Fibroblast of skin of abdomen (primary cell): Measurements from ENCODE around the gene DHX40. TPM values are rescaled to one million over a fixed set of nuclear protein-coding genes. Genes with fewer than 3 reads are reported as not detected.
A peak's percentile ranks its signal among the peaks of the same experiment; 100 is the strongest.
"Not testable (repeated sequence)": the region's sequence is repeated elsewhere in the genome, so short reads cannot be mapped to it uniquely, and the experiment has no call there.

Experiments
- DNase-seq: peaks from one replicate; pipeline ENCODE4 v3.0.0-alpha.2; 2013
- polyA plus RNA-seq, 2 experiments: library from polyadenylated mRNA; unstranded; fragments of 120-200 nt; gene quantifications; one replicate each; pipeline ENCODE4 v1.2.1, GENCODE V29; 2013; ENCODE audit not compliant: insufficient read length in 2 of 2

Gene DHX40
- polyA plus RNA-seq (2013, experiment 1 of 2; ENCODE audit: insufficient read length) = 27.3 TPM
- polyA plus RNA-seq (2013, experiment 2 of 2; ENCODE audit: insufficient read length) = 26.1 TPM

- peak; percentile 96 for DNase-seq
These were observed at the start of gene DHX40 for GRCh38 chr17:59565171-59565958. Gene DHX40, plus strand, starts transcription at chr17:59565610. Its CDS starts 62 bp downstream, at chr17:59565672.

- no peak for DNase-seq
These were observed 49.0 kb upstream of the DHX40 start for GRCh38 chr17:59516451-59516850.

DNA sequence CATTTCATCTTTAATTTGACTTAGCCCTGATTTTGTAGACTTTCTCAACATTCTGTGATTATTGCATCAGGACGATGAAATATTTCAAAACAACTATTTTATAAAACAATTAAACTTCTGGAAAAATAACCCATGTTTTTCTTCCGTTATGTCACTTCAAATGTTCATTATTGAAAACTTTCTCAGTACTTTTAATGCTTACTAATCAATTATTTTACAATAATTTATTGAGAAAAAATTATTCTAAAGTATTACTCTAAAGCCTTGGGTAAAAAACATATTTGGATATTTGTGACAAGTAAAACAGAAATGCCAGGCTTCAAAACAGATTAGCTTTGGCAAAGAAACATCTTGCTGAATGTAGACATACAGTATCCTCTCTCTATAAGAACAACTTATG is 46.3 kb upstream of the DHX40 start:
- no peak for DNase-seq

DNA sequence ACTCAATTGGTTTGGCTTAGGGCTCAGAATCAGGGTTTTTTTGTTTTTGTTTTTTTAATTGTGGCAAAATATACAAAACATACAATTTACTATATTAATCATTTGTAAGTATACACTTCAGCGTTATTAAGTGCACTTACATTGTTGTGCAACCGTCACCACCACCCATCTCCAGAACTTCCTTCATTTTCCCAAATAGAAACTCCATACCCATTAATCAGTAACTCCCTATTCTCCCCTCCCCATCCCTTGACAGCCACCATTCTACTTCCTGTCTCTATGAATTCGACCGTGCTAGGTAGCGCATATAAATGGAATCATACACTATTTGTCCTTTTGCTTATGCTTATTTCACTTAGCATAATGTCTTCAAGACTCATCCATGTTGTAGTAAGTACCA is 45.2 kb upstream of the DHX40 start:
- no peak for DNase-seq

- peak; percentile 56 for DNase-seq
These were observed 43.8 kb upstream of the DHX40 start for GRCh38 chr17:59521465-59522126.

GRCh38 chr17:59524930-59525329 is 40.5 kb upstream of the DHX40 start:
- not testable (repeated sequence) for DNase-seq

GRCh38 chr17:59525668-59526067 is 39.7 kb upstream of the DHX40 start:
- no peak for DNase-seq

- no peak for DNase-seq
These were observed 39.0 kb upstream of the DHX40 start for GRCh38 chr17:59526451-59526850.

GRCh38 chr17:59527325-59527917 is 38.0 kb upstream of the DHX40 start:
- DNase-seq = no peak

- no peak for DNase-seq
These were observed 37.5 kb upstream of the DHX40 start for GRCh38 chr17:59527931-59528330.

DNA sequence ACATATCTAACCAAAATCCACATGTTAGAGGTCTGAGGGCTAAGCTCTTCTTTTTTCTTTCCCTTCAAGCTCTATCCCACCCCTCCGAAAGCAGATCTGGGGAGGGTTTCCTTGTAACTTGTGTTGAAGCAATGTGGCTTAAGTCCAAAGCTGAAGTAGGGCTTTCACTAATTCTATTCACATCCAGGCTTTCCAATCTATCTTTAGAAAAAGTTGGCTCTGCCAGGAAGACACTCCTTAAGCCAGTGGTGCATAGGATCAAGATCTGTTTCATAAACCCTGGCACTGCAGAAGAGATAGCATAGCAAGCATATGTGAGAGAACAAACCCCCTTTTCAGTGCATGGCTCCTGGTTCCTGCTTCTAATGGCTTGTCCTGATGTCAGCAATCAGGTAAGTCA is 34.9 kb upstream of the DHX40 start:
- DNase-seq = no peak

DNA sequence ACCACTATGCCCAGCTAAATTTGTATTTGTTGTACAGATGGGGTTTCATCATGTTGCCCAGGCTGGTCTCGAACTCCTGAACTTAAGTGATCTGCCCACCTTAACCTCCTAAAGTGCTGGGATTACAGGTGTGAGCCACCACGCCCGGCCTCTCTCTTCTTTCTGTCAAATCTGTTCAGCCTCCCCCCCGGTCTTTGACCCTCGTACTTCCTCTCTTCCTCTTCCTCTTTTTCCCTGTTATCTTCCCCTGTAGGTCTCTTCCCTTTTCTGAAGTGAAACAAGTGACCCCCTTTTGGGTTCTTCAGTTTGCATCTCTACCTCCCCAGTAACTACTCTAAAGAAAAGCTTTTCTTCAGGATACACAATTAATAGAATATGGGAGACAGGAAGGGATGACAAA is 31.7 kb upstream of the DHX40 start:
- no peak for DNase-seq

DNA sequence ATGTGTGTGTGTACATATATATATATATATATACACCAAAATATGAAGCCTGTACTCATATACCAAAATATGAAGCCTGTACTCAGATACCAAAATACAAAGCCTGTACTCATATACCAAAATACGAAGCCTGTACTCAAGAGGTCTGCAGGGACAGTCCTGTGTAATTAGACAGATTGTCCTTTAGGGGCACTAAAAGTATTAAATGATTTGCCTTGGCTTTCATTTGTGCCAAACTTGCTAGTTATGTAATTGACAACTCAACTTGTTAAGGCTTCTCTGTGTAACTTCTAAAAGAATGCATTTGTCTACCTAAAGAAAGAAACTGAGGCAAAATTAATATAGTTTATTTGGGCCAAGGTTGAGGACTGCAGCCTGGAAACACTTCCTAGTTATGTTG is 30.8 kb upstream of the DHX40 start:
- no peak for DNase-seq

- no peak for DNase-seq
These were observed 27.1 kb upstream of the DHX40 start for GRCh38 chr17:59538195-59538909.

DNA sequence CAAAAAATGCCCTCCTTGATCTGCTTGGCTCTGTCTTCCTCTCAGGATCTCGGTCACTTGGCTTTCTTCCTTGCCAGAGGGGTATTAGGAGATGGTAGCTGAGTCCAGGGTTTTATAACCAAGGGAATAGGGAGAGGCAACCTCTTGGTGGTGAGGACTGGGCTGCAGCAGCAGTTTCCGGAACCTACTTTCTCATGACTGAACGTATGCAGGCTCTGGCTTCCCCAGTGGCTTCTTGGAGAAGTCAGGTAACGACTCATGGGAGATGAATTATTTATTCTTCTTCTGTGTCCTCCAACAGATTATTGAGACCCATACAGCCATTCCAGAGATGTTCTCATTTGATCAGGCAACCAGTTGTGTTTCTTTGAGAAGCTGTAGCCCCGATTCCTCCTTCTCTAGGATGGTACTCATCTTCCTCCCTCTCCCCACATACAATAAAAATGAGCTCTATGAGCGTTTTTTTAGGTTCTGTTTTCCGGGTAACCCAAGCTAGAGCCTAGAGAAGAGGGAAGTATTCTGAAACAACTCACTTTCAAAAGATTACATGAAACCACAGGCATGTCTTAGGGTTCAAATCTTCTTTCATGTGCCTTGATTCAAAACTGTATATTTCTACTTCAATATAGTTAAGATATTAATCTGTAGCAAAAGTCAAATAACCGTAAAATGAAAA is 22.3 kb upstream of the DHX40 start:
- DNase-seq = no peak

- DNase-seq = no peak
These were observed 19.5 kb upstream of the DHX40 start for GRCh38 chr17:59545942-59546341.

- peak; percentile 12 for DNase-seq
These were observed 18.1 kb upstream of the DHX40 start for GRCh38 chr17:59547131-59547915.

DNA sequence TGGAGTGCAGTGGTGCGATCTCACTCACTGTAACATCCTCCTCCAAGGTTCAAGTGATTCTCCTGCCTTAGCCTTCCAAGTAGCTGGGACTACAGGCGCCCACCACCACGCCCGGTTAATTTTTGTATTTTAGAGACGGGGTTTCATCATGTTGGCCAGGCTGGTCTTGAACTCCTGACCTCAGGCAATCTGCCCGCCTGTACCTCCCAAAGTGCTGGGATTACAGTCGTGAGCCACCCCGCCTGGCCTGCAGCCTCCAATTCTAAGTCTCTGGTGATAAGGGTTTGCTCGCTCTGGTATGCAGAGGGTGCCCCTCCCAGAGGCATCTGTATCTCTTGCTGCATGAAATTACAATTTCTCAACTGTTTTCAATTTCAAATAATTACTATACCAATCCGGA is 16.4 kb upstream of the DHX40 start:
- DNase-seq = not testable (repeated sequence)

DNA sequence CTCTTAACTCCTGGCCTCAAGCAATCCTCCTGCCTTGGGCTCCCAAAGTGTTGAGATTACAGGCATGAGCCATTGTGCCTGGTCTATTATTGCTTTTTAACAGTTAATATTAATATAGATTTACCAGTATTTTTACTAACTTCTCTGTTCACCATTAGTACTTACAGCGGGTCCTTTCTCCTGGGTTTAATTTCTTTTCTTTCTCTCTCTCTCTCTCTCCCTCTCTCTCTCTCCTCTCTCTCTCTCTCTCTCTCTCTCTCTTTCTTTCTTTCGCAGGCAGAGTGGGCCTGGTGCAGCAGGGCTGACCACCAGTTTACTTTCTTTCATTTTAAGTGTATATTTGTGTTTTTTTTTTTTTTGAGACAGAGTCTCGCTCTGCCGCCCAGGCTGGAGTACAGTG is 14.7 kb upstream of the DHX40 start:
- DNase-seq = no peak

GRCh38 chr17:59558039-59558438 is 7.4 kb upstream of the DHX40 start:
- no peak for DNase-seq

DNA sequence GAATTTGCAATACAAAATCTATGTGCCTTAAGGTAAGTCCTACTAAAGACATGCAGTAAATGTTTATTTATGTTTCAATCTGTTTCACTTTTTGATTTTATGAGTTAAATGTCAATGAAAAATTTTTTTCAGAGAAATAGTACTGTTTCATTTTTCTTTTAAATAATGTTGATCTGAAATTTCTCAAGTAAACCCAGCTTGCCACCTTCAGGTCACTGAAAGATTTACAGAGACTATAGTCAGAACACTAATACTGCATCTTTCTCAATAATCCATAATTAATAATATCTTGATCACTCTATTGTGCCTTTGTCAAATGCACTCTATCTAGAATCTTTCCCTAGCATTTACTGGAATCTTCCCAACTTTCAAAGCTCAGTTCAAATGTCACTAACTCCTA is 6.5 kb upstream of the DHX40 start:
- no peak for DNase-seq

DNA sequence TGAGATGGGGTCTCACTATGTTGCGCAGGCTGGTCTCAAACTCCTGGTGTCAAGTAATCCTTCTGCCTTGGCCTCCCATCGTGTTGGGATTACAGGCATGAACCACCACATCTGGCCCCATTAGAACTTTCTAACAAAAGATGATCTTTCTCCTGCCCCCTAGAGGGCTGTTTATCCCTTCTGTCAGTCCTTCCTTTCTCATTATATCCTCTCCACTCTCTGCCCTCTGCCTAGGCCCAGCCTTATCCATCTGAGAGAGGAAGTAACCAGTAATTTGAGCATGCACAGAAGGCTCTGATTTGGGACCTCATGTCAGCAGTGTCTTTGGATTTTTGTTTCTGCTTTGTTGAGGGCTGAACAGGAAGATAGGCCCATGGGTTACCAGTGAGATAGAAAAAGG is 4.4 kb upstream of the DHX40 start:
- peak; percentile 15 for DNase-seq
